WTC11 (cell line): ENCODE measurements around the gene CCDC117. TPM values are rescaled to one million over a fixed set of nuclear protein-coding genes. Genes with fewer than 3 reads are reported as not detected.

ENCODE experiments used
- ATAC-seq: fragments of 200-7000 bp; cut with Tn5 transposase; 2 replicates; pipeline ENCODE4 v1.10.0; 2021; ENCODE audit warnings: mild to moderate bottlenecking, moderate library complexity
- CTCF ChIA-PET: fragments of 300-600 bp; sonication (Branson Sonifier 250); formaldehyde crosslinking; loops from one replicate; lab custom pipeline; 2021; ENCODE audit warnings: antibody characterized with exemption; lab: Charles Lee
- POLR2A ChIA-PET: fragments of 350-600 bp; sonication (Branson Sonifier 250); formaldehyde crosslinking; loops from one replicate; lab custom pipeline; 2021; ENCODE audit warnings: antibody characterized with exemption; lab: Charles Lee
- DNase-seq: peaks from one replicate; pipeline ENCODE4 v3.0.0; 2021; ENCODE audit warnings: low spot score
- H3K27ac Mint-ChIP-seq: 2 replicates; pipeline ENCODE4 v1.8.0; 2021; ENCODE audit warnings: mixed read lengths
- H3K27me3 Mint-ChIP-seq: 2 replicates; pipeline ENCODE4 v1.8.0; 2021; ENCODE audit warnings: low read depth, mild to moderate bottlenecking, moderate library complexity, mixed read lengths
- H3K36me3 Mint-ChIP-seq: 2 replicates; pipeline ENCODE4 v1.8.0; 2021; ENCODE audit warnings: mixed read lengths
- H3K4me1 Mint-ChIP-seq: 2 replicates; pipeline ENCODE4 v1.8.0; 2022; ENCODE audit warnings: mixed read lengths
- H3K4me3 Mint-ChIP-seq: 2 replicates; pipeline ENCODE4 v1.8.0; 2021; ENCODE audit warnings: mild to moderate bottlenecking, moderate library complexity, mixed read lengths
- H3K9me3 Mint-ChIP-seq: 2 replicates; pipeline ENCODE4 v1.8.0; 2021; ENCODE audit warnings: mixed read lengths
- EMX1 ChIP-seq: fragments of 250-450 bp; sonication (Bioruptor Pico); IDR thresholded peaks from 2 replicates; pipeline ENCODE4 v1.8.0; 2021; ENCODE audit warnings: mild to moderate bottlenecking
- FOXP1 ChIP-seq: sonication (generic); formaldehyde crosslinking; IDR thresholded peaks from 2 replicates; pipeline ENCODE4 v1.8.0; 2022; ENCODE audit warnings: missing genetic modification reagents, mild to moderate bottlenecking, moderate library complexity, borderline replicate concordance
- GABPB1 ChIP-seq: sonication (generic); formaldehyde crosslinking; IDR thresholded peaks from 2 replicates; pipeline ENCODE4 v1.8.1; 2023; ENCODE audit warnings: mild to moderate bottlenecking, missing genetic modification reagents
- GTF2I ChIP-seq: fragments of 250-450 bp; sonication (Bioruptor Pico); conservative IDR thresholded peaks from 2 replicates; pipeline ENCODE4 v1.4.0; 2021; ENCODE audit warnings: mild to moderate bottlenecking
- IRF2 ChIP-seq: sonication (generic); formaldehyde crosslinking; IDR thresholded peaks from 2 replicates; pipeline ENCODE4 v1.8.0; 2022; ENCODE audit warnings: low read depth, missing genetic modification reagents, borderline replicate concordance
- JUN ChIP-seq: sonication (generic); formaldehyde crosslinking; IDR thresholded peaks from 2 replicates; pipeline ENCODE4 v1.8.0; 2023; ENCODE audit warnings: mild to moderate bottlenecking, missing genetic modification reagents
- MYBL2 ChIP-seq: sonication (generic); formaldehyde crosslinking; IDR thresholded peaks from 2 replicates; pipeline ENCODE4 v1.8.1; 2023; ENCODE audit warnings: mild to moderate bottlenecking, moderate library complexity, missing genetic modification reagents
- NR2C2 ChIP-seq: sonication (generic); formaldehyde crosslinking; IDR thresholded peaks from 2 replicates; pipeline ENCODE4 v1.8.0; 2022; ENCODE audit warnings: mild to moderate bottlenecking, missing genetic modification reagents
- NR3C1 ChIP-seq: sonication (generic); formaldehyde crosslinking; conservative IDR thresholded peaks from 2 replicates; pipeline ENCODE4 v1.8.1; 2023; ENCODE audit warnings: low read depth, mild to moderate bottlenecking, missing genetic modification reagents
- OVOL2 ChIP-seq: fragments of 250-450 bp; sonication (Bioruptor Pico); IDR thresholded peaks from 2 replicates; pipeline ENCODE4 v1.9.0; 2021; ENCODE audit warnings: mild to moderate bottlenecking, borderline replicate concordance
- RORB ChIP-seq: fragments of 250-450 bp; sonication (Bioruptor Pico); IDR thresholded peaks from 2 replicates; pipeline ENCODE4 v1.9.0; 2021; ENCODE audit warnings: mild to moderate bottlenecking
- SMAD3 ChIP-seq: sonication (generic); formaldehyde crosslinking; IDR thresholded peaks from 2 replicates; pipeline ENCODE4 v1.8.0; 2022; ENCODE audit warnings: missing genetic modification reagents, mild to moderate bottlenecking, borderline replicate concordance
- TCF7 ChIP-seq: sonication (generic); formaldehyde crosslinking; IDR thresholded peaks from 2 replicates; pipeline ENCODE4 v1.8.0; 2022; ENCODE audit warnings: mild to moderate bottlenecking, low read depth, missing genetic modification reagents, moderate library complexity
- TP53 ChIP-seq: sonication (generic); formaldehyde crosslinking; IDR thresholded peaks from 2 replicates; pipeline ENCODE4 v1.8.1; 2023; ENCODE audit warnings: mild to moderate bottlenecking, missing genetic modification reagents
- ZNF317 ChIP-seq: sonication (generic); formaldehyde crosslinking; IDR thresholded peaks from 2 replicates; pipeline ENCODE4 v1.8.1; 2023; ENCODE audit warnings: low read depth, mild to moderate bottlenecking, moderate library complexity, missing genetic modification reagents, borderline replicate concordance
- ZNF416 ChIP-seq: fragments of 250-450 bp; sonication (Bioruptor Pico); IDR thresholded peaks from 2 replicates; pipeline ENCODE4 v1.9.0; 2021; ENCODE audit warnings: mild to moderate bottlenecking, inconsistent platforms
- ZNF671 ChIP-seq: fragments of 250-450 bp; sonication (Bioruptor Pico); IDR thresholded peaks from 2 replicates; pipeline ENCODE4 v1.8.0; 2021; ENCODE audit warnings: mild to moderate bottlenecking
- total RNA-seq: library from RNA; stranded (reverse); gene quantifications from 3 replicates; pipeline ENCODE4 v1.2.3, GENCODE V29; 2021
- TF ChIP-seq, protein P1 (sequence below): sonication (generic); formaldehyde crosslinking; IDR thresholded peaks from 2 replicates; pipeline ENCODE4 v1.8.0; 2022; ENCODE audit warnings: mild to moderate bottlenecking, missing genetic modification reagents
- TF ChIP-seq, protein P2 (sequence below): sonication (generic); formaldehyde crosslinking; IDR thresholded peaks from 2 replicates; pipeline ENCODE4 v1.8.1; 2023; ENCODE audit warnings: mild to moderate bottlenecking, moderate library complexity, missing genetic modification reagents
- TF ChIP-seq, protein P3 (sequence below): fragments of 250-450 bp; sonication (Bioruptor Pico); IDR thresholded peaks from 2 replicates; pipeline ENCODE4 v2.1.2; 2022; ENCODE audit warnings: mild to moderate bottlenecking, moderate library complexity
- TF ChIP-seq, protein P4 (sequence below): sonication (generic); formaldehyde crosslinking; conservative IDR thresholded peaks from 2 replicates; pipeline ENCODE4 v1.8.1; 2022; ENCODE audit warnings: mild to moderate bottlenecking, missing genetic modification reagents
- TF ChIP-seq, protein P5 (sequence below): sonication (generic); formaldehyde crosslinking; IDR thresholded peaks from 2 replicates; pipeline ENCODE4 v1.8.0; 2023; ENCODE audit warnings: missing genetic modification reagents

The CCDC117 gene
- total RNA-seq, 1 experiment from 2014 or later, result 39.0 TPM

DNA sequence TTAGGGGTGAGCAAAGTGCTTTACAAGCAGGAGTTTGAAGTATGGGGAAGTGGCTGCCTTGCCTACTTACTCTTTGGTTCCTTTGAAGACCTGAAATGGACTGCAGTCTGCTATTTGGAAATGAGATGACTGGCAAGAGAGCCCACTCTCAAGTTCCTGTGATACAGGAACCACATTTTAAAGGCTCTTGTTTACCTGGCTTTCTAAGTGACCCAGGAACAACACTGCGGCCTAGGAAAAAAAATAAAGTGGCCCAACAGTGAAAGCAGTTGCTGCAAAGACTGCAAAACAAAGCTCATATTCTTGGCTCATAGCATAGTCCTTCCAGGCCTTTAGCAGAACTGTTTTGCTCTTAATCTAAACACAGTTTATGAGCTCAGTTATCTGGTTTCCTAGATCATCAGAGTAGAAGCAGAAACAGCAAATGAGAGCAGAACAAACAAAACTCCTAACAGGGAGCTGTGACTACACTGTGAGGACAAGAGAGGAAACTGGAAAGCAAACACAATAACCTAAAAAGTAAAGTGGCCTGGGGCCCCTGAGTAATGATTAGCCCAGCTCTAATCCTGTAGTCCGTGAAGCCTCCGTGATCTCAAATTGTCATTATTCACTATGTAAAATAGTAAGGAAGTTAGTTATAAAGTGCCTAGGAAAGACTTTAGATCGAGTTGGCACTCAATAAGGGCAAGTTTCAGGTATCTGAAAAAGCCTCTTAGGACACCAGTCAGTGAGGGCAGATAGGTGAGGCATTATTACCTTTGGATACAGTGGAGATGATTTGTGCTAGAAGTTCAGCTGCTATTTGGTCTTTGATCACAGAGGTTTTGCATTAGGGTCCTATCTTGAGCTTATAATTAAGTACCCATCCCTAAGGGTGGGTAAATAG is 11.5 kb downstream of the CCDC117 start:
- no peak for ATAC-seq
- POLR2A ChIA-PET, result no interaction called here
- H3K27ac Mint-ChIP-seq, result no peak overlapping the region

DNA sequence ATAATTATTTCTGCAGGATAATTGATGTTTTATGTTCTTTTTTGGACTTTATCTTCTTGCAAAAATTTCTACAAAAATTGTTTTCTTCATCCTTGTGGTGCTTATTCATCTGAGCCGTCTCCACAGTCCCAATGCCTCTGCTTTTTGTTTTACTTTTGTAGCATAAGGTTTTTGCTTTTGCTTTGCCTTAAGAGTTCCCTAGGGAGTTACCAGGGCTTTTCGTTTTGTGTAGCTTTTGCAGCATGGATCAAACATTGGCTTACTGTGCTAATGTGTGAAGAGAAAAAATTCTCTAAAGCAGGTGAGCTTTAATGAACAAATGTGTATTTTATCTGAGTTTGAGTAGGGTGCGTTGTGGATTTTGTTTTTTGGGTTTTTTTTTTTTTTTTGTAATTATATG is 16.1 kb downstream of the CCDC117 start:
- Mint-ChIP-seq H3K4me1 (no peaks in the 10 kb centered on the region), H3K27ac (peak overlapping the region; percentile 44; the same call in 1 of the 2 replicates), H3K4me3 (no peak overlapping the region), H3K36me3 (peaks cover 52% of the 10 kb centered on the region), H3K9me3 (no peaks in the 10 kb centered on the region), H3K27me3 (no peaks in the 10 kb centered on the region)
- no peak for TF ChIP-seq ZNF317 (CRISPR knock-in tag)
- no peak for TF ChIP-seq GTF2I
- no peak for TF ChIP-seq SMAD3
- no peak for TF ChIP-seq NR3C1 (CRISPR knock-in tag)
- TF ChIP-seq, protein P1, sequence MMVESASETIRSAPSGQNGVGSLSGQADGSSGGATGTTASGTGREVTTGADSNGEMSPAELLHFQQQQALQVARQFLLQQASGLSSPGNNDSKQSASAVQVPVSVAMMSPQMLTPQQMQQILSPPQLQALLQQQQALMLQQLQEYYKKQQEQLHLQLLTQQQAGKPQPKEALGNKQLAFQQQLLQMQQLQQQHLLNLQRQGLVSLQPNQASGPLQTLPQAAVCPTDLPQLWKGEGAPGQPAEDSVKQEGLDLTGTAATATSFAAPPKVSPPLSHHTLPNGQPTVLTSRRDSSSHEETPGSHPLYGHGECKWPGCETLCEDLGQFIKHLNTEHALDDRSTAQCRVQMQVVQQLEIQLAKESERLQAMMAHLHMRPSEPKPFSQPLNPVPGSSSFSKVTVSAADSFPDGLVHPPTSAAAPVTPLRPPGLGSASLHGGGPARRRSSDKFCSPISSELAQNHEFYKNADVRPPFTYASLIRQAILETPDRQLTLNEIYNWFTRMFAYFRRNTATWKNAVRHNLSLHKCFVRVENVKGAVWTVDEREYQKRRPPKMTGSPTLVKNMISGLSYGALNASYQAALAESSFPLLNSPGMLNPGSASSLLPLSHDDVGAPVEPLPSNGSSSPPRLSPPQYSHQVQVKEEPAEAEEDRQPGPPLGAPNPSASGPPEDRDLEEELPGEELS (CRISPR knock-in tag), result no peak
- no peak for TF ChIP-seq MYBL2 (CRISPR knock-in tag)
- TF ChIP-seq, protein P2, sequence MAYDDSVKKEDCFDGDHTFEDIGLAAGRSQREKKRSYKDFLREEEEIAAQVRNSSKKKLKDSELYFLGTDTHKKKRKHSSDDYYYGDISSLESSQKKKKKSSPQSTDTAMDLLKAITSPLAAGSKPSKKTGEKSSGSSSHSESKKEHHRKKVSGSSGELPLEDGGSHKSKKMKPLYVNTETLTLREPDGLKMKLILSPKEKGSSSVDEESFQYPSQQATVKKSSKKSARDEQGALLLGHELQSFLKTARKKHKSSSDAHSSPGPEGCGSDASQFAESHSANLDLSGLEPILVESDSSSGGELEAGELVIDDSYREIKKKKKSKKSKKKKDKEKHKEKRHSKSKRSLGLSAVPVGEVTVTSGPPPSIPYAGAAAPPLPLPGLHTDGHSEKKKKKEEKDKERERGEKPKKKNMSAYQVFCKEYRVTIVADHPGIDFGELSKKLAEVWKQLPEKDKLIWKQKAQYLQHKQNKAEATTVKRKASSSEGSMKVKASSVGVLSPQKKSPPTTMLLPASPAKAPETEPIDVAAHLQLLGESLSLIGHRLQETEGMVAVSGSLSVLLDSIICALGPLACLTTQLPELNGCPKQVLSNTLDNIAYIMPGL (CRISPR knock-in tag), result no peak
- TF ChIP-seq, protein P3, sequence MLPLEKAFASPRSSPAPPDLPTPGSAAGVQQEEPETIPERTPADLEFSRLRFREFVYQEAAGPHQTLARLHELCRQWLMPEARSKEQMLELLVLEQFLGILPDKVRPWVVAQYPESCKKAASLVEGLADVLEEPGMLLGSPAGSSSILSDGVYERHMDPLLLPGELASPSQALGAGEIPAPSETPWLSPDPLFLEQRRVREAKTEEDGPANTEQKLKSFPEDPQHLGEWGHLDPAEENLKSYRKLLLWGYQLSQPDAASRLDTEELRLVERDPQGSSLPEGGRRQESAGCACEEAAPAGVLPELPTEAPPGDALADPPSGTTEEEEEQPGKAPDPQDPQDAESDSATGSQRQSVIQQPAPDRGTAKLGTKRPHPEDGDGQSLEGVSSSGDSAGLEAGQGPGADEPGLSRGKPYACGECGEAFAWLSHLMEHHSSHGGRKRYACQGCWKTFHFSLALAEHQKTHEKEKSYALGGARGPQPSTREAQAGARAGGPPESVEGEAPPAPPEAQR, result no peak
- TF ChIP-seq ZNF416 (CRISPR knock-in tag), result no peak
- TF ChIP-seq, protein P4, sequence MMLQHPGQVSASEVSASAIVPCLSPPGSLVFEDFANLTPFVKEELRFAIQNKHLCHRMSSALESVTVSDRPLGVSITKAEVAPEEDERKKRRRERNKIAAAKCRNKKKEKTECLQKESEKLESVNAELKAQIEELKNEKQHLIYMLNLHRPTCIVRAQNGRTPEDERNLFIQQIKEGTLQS (CRISPR knock-in tag), result no peak
- TF ChIP-seq OVOL2 (CRISPR knock-in tag), result no peak
- no peak for TF ChIP-seq NR2C2 (CRISPR knock-in tag)
- DNase-seq (no peak), ATAC-seq (no peak)
- POLR2A ChIA-PET, result no interaction called here
- CTCF ChIA-PET, result no interaction called here

More for the DNA sequence above, 11.5 kb downstream of the CCDC117 start:
- H3K9me3 Mint-ChIP-seq, result no peaks in the 10 kb centered on the region
- no peak for DNase-seq
- no peak overlapping the region for H3K4me3 Mint-ChIP-seq
- no peaks in the 10 kb centered on the region for H3K27me3 Mint-ChIP-seq
- H3K4me1 Mint-ChIP-seq, result no peaks in the 10 kb centered on the region
- no peak for TF ChIP-seq JUN (CRISPR knock-in tag)
- TF ChIP-seq, protein P5, sequence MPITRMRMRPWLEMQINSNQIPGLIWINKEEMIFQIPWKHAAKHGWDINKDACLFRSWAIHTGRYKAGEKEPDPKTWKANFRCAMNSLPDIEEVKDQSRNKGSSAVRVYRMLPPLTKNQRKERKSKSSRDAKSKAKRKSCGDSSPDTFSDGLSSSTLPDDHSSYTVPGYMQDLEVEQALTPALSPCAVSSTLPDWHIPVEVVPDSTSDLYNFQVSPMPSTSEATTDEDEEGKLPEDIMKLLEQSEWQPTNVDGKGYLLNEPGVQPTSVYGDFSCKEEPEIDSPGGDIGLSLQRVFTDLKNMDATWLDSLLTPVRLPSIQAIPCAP, result no peak
- no peak; the same call in 1 of the 2 replicates for TF ChIP-seq GABPB1 (CRISPR knock-in tag)
- no peak for TF ChIP-seq RORB
- TF ChIP-seq TP53 (CRISPR knock-in tag), result no peak
- TF ChIP-seq NR3C1 (CRISPR knock-in tag), result no peak
- TF ChIP-seq FOXP1 (CRISPR knock-in tag), result no peak
- TF ChIP-seq, protein P4 (CRISPR knock-in tag), result no peak
- no peak for TF ChIP-seq IRF2 (CRISPR knock-in tag)
- TF ChIP-seq ZNF671 (CRISPR knock-in tag), result no peak
- no peak for TF ChIP-seq TCF7 (CRISPR knock-in tag)
- TF ChIP-seq EMX1 (CRISPR knock-in tag), result no peak
- H3K36me3 Mint-ChIP-seq, result peaks cover 62% of the 10 kb centered on the region
- CTCF ChIA-PET, result no interaction called here
